ENCODE measurements around the gene VWA3A. TPM values are rescaled to one million over a fixed set of nuclear protein-coding genes. Genes with fewer than 3 reads are reported as not detected.

Gene VWA3A
- total RNA-seq, 1 donor from 2014 or later = 0.98 TPM

DNA sequence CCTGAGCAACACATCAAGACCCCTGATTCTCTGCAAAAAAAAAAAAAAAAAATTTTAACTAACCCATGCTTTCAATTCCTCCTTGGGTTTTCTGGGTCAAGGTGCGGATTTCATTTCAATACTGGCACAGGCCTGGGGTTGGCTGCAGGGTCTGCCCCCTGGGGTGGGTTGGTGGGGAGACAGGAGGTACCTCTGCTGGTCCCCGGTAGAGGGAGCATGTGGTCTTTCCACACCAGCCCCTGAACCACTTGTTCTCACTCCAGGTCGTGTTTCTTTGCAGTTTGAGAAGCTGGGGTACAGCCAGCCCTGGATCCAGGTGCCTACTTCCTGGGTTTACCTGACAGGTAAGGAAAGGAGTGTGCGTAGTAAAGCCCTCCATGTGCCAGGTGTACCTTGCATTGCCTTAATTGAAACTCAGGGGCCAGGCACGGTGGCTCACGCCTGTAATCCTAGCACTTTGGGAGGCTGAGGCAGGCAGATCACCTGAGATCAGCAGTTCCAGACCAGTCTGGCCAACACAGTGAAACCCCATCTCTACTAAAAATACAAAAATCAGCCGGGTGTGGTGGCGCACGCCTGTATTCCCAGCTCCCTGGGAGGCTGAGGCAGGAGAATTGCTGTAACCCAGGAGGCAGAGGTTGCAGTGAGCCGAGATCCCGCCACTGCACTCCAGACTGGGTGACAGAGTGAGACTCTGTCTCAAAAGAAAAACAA, 91.7 kb downstream of the VWA3A start:
- H3K9me3 Mint-ChIP-seq (ENCODE audit: low read depth) = no peaks in the 10 kb centered on the region
- no peaks in the 10 kb centered on the region for H3K36me3 Mint-ChIP-seq (ENCODE audit: insufficient read depth)
- no peak overlapping the region for H3K4me3 Mint-ChIP-seq (ENCODE audit: low read depth)
- DNase-seq (ENCODE audit: low spot score, unreplicated experiment) = no peak
- TF ChIP-seq, protein P1, sequence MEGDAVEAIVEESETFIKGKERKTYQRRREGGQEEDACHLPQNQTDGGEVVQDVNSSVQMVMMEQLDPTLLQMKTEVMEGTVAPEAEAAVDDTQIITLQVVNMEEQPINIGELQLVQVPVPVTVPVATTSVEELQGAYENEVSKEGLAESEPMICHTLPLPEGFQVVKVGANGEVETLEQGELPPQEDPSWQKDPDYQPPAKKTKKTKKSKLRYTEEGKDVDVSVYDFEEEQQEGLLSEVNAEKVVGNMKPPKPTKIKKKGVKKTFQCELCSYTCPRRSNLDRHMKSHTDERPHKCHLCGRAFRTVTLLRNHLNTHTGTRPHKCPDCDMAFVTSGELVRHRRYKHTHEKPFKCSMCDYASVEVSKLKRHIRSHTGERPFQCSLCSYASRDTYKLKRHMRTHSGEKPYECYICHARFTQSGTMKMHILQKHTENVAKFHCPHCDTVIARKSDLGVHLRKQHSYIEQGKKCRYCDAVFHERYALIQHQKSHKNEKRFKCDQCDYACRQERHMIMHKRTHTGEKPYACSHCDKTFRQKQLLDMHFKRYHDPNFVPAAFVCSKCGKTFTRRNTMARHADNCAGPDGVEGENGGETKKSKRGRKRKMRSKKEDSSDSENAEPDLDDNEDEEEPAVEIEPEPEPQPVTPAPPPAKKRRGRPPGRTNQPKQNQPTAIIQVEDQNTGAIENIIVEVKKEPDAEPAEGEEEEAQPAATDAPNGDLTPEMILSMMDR (IDR thresholded peaks at IDR 0.05; ENCODE audit: unreplicated experiment) = peak; percentile 22
- H3K27ac Mint-ChIP-seq = no peak overlapping the region
- H3K4me1 Mint-ChIP-seq (ENCODE audit: low read depth) = peaks cover 2% of the 10 kb centered on the region
- H3K27me3 Mint-ChIP-seq = peaks cover 13% of the 10 kb centered on the region

DNA sequence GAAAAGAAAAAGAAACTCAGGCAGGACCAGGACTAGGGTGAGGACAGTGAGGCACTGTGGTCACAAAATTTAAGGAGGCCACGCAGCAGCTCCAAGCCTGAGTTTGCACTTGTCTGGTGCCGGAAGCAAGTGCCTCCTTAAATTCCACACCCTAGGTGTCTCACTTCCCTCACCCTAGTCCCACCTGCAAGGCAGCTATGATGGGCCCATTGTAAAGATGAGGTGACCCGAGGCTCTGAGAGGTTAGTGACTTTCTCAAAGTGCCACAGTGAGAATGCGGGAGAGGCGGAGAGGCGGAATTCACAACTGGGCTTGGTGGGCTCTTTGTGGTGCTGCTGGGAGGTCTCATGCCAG, 92.3 kb downstream of the VWA3A start:
- no peaks in the 10 kb centered on the region for H3K9me3 Mint-ChIP-seq (ENCODE audit: low read depth)
- H3K4me1 Mint-ChIP-seq (ENCODE audit: low read depth) = peaks cover 4% of the 10 kb centered on the region
- H3K27me3 Mint-ChIP-seq = peaks cover 14% of the 10 kb centered on the region
- no peaks in the 10 kb centered on the region for H3K36me3 Mint-ChIP-seq (ENCODE audit: insufficient read depth)
- no peak overlapping the region for H3K4me3 Mint-ChIP-seq (ENCODE audit: low read depth)
- no peak overlapping the region for H3K27ac Mint-ChIP-seq
- DNase-seq (ENCODE audit: low spot score, unreplicated experiment) = no peak
- TF ChIP-seq, protein P1 (IDR thresholded peaks at IDR 0.05; ENCODE audit: unreplicated experiment) = no peak

DNA sequence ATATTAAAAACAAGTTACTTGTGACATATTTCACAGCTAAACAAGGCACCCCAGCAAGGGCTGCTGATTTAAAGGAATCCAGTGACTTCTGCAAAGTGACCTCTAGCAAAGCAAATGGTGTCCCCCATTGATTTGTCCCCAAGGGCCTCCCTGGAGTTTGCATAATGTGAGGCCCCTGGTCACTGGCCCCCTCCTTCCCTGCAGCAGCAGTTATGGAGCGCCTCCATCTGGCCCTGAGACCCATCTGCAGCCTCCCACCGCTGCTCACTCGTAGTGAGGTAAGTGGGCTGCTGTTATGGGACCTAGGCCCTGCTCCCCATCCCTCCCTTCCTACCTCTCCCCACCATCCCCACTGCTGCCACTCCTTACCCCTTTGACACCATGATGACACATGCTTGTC, 94.2 kb downstream of the VWA3A start:
- TF ChIP-seq, protein P1 (IDR thresholded peaks at IDR 0.05; ENCODE audit: unreplicated experiment) = peak; percentile 43
- no peak overlapping the region for H3K27ac Mint-ChIP-seq
- H3K36me3 Mint-ChIP-seq (ENCODE audit: insufficient read depth) = no peaks in the 10 kb centered on the region
- H3K4me3 Mint-ChIP-seq (ENCODE audit: low read depth) = no peak overlapping the region
- no peaks in the 10 kb centered on the region for H3K9me3 Mint-ChIP-seq (ENCODE audit: low read depth)
- H3K4me1 Mint-ChIP-seq (ENCODE audit: low read depth) = peaks cover 6% of the 10 kb centered on the region
- H3K27me3 Mint-ChIP-seq = peaks cover 6% of the 10 kb centered on the region
- DNase-seq (ENCODE audit: low spot score, unreplicated experiment) = no peak

DNA sequence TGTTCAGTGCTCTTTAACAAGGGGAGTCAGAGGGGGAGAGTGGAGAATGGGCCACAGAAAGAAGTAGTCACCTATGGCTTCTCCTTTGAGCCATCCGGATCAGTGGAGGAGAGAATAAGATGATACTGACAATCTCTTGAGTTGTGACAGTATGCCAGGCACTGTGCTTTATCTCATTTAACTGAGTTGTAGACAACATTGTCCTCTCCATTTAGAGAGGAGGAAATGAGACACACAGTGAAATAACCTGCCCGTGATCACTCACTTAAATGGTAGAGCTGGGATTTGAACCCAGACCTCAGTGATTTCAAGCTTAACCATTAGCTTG, 95.9 kb downstream of the VWA3A start:
- no peak overlapping the region for H3K27ac Mint-ChIP-seq
- TF ChIP-seq, protein P1 (IDR thresholded peaks at IDR 0.05; ENCODE audit: unreplicated experiment) = no peak
- peaks cover 11% of the 10 kb centered on the region for H3K4me1 Mint-ChIP-seq (ENCODE audit: low read depth)
- no peak for DNase-seq (ENCODE audit: low spot score, unreplicated experiment)
- H3K36me3 Mint-ChIP-seq (ENCODE audit: insufficient read depth) = no peaks in the 10 kb centered on the region
- no peaks in the 10 kb centered on the region for H3K9me3 Mint-ChIP-seq (ENCODE audit: low read depth)
- no peak overlapping the region for H3K4me3 Mint-ChIP-seq (ENCODE audit: low read depth)
- H3K27me3 Mint-ChIP-seq = peaks cover 6% of the 10 kb centered on the region

DNA sequence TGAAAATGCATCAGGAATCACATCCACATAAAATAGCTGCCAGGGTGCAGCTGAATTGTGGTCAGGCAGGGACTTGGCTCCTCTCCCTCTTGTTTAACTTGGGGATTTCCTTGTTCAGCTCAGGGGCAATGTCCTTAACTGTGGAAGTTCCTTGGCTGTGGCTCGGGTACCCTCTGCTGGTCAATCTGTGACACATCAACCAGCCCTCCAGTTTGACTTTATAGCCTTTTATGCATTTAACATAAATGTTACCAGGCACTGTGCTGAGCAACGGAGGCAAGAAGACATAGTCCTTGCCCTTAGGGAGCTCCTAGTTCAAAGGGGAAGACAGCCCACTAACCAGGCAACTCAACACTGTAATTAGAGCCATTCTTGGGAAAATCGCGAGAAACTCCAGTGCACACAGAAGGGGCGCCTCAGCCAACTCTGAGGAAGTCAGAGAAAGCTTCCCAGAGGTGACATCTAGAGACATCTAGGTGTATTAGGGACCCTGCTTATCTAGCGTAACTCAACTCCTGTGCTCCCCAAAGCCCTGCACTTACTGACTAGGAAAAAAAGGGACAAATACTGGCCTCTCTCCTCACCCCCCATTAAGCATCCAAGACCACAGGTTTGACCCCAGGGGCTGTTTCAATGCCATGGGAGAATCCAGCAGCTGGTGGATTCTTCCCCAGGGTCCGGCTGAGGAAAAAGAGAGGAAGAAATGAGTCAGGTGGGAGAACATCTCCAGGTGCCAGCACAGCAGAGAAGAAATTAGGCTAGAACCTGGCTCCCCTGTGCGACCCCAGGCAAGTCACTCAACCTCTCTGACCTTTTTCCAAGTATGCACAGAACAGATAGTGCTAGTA, 96.5 kb downstream of the VWA3A start:
- peak overlapping the region; percentile 49 for H3K4me3 Mint-ChIP-seq (ENCODE audit: low read depth)
- H3K9me3 Mint-ChIP-seq (ENCODE audit: low read depth) = no peaks in the 10 kb centered on the region
- peak overlapping the region; percentile 59 for H3K27ac Mint-ChIP-seq
- peak; percentile 51 for DNase-seq (ENCODE audit: low spot score, unreplicated experiment)
- H3K36me3 Mint-ChIP-seq (ENCODE audit: insufficient read depth) = no peaks in the 10 kb centered on the region
- TF ChIP-seq, protein P1 (IDR thresholded peaks at IDR 0.05; ENCODE audit: unreplicated experiment) = peak; percentile 84
- H3K27me3 Mint-ChIP-seq = peaks cover 12% of the 10 kb centered on the region
- peaks cover 11% of the 10 kb centered on the region for H3K4me1 Mint-ChIP-seq (ENCODE audit: low read depth)
